Aorta (tissue), 5 donors: ENCODE results near the gene CCDC159. TPM values are rescaled to one million over a fixed set of nuclear protein-coding genes. Genes with fewer than 3 reads are reported as not detected.
A peak's percentile ranks its signal among the peaks of the same experiment; 100 is the strongest.
"Not testable (repeated sequence)": the region's sequence is repeated elsewhere in the genome, so short reads cannot be mapped to it uniquely, and the experiment has no call there.

ENCODE experiments used
- ATAC-seq: fragments of 200-7000 bp; cut with Tn5 transposase; one replicate; pipeline ENCODE4 v1.9.1; 2022; ENCODE audit warnings: moderate library complexity; ENCODE audit not compliant: low FRiP score
- DNase-seq, 2 donors: peaks; one replicate each; pipeline ENCODE4 v3.0.0-alpha.2; 2020
- H3K27ac ChIP-seq, 2 donors: one replicate each; pipeline ENCODE4 v1.5.1; 2013; ENCODE audit warnings: low read length in 2 of 2, mild to moderate bottlenecking in 2 of 2, moderate library complexity in 2 of 2, control low read depth in 1 of 2, inconsistent platforms in 1 of 2, low read depth in 1 of 2
- H3K27me3 ChIP-seq, 2 donors: one replicate each; pipeline ENCODE4 v1.6.1; 2013; ENCODE audit warnings: control low read depth in 1 of 2, low read length in 1 of 2, mild to moderate bottlenecking in 1 of 2, moderate library complexity in 1 of 2; ENCODE audit not compliant: insufficient read depth in 2 of 2, control insufficient read depth in 1 of 2
- H3K36me3 ChIP-seq, 2 donors: one replicate each; pipeline ENCODE4 v1.6.1; 2013; ENCODE audit warnings: control low read depth in 1 of 2, low read length in 1 of 2, mild to moderate bottlenecking in 1 of 2; ENCODE audit not compliant: insufficient read depth in 2 of 2, control insufficient read depth in 1 of 2
- H3K4me1 ChIP-seq, 2 donors: one replicate each; pipeline ENCODE4 v1.6.1; 2013; ENCODE audit warnings: low read length in 2 of 2, control low read depth in 1 of 2, mild to moderate bottlenecking in 1 of 2, moderate library complexity in 1 of 2; ENCODE audit not compliant: insufficient read depth in 2 of 2, control insufficient read depth in 1 of 2
- H3K4me3 ChIP-seq, 2 donors: one replicate each; pipeline ENCODE4 v1.5.1; 2013; ENCODE audit warnings: low read length in 2 of 2, control low read depth in 1 of 2, mild to moderate bottlenecking in 1 of 2
- H3K9me3 ChIP-seq: one replicate; pipeline ENCODE4 v1.6.1; 2013; ENCODE audit warnings: mild to moderate bottlenecking, low read length; ENCODE audit not compliant: control insufficient read depth
- WGBS, 2 donors: extraction: QIAGEN DNeasy Blood & Tissue Kit; methylation state at CpG; one replicate each; pipeline ENCODE4 v1.1.7; 2013; 5-methylcytosine and 5-hydroxymethylcytosine counted together
- intact Hi-C, 2 donors: fragments of 100-400 bp; cut with DNase I; formaldehyde crosslinking; loops; one replicate each; pipeline versions ENCODE4 v1.14.2 to v1.15.0; 2022
- polyA plus RNA-seq, 2 donors: library from polyadenylated mRNA; stranded (reverse); fragments of 200-250 nt; gene quantifications; one replicate each; pipeline ENCODE4 v1.2.3, GENCODE V29; 2013
- total RNA-seq, 2 donors: library from RNA; stranded (reverse); fragmentation: NEBNext Ultra II Directional; extraction: Animal tissue kit (Norgen Biotek cat#: 25700); gene quantifications; one replicate each; pipeline ENCODE4 v1.2.1, GENCODE V29; 2021
- donor health status: healthy with polysubstance abuse.
- donor health status: Bipolar disorder and iron deficiency.
- donor health status: DM: no; HTN: no; CAD: no.
- donor health status: DM: no; HTN: no; CAD: no.
- donor health status: DM: yes; HTN: yes; CAD: no.

CCDC159 gene
- total and polyA plus RNA-seq, 4 donors: 18.0 to 111 (median 36.3) TPM

- H3K27me3 ChIP-seq, H3K9me3 ChIP-seq, H3K36me3 ChIP-seq, intact Hi-C loops, H3K4me3 ChIP-seq, ATAC-seq, H3K4me1 ChIP-seq, H3K27ac ChIP-seq, DNase-seq: not testable (repeated sequence)
- WGBS, 2 donors: 80 to 83% methylated on average over 9 of the region's 9 CpGs
These were observed 12.5 kb upstream of the CCDC159 start for GRCh38 chr19:11333838-11334237.

- H3K27me3 ChIP-seq: no peaks in the 10 kb centered on the region
- peaks cover 0 to 6% of the 10 kb centered on the region in 2 donors for H3K36me3 ChIP-seq
- 91 to 92% methylated on average over 17 of the region's 17 CpGs for whole genome bisulfite sequencing, 2 donors
- H3K4me1 ChIP-seq: no peaks in the 10 kb centered on the region
- no peak overlapping the region for H3K4me3 ChIP-seq
- no peaks in the 10 kb centered on the region for H3K9me3 ChIP-seq
- DNase-seq (no peak), ATAC-seq (no peak)
- intact Hi-C loops: loop anchor here in 1 of 2 donors (5.0 kb wide), 2 partner anchors 38 to 42 kb away; partner anchors contain the start of gene TSPAN16
- H3K27ac ChIP-seq: no peak overlapping the region
These were observed 10.7 kb upstream of the CCDC159 start for GRCh38 chr19:11335449-11336146.

GRCh38 chr19:11337080-11337479 lies 9.2 kb upstream of the CCDC159 start:
- DNase-seq (no peak), ATAC-seq (no peak)
- H3K27ac ChIP-seq: no peak overlapping the region
- H3K4me3 ChIP-seq: no peak overlapping the region
- no peaks in the 10 kb centered on the region for H3K9me3 ChIP-seq
- no peaks in the 10 kb centered on the region for H3K27me3 ChIP-seq
- peaks cover 0 to 6% of the 10 kb centered on the region in 2 donors for H3K36me3 ChIP-seq
- H3K4me1 ChIP-seq: no peaks in the 10 kb centered on the region
- intact Hi-C loops: loop anchor here in 1 of 2 donors (5.0 kb wide), 2 partner anchors 40 kb away; partner anchors contain the start of gene TSPAN16
- 88 to 93% methylated on average over 13 to 14 of the region's 14 CpGs for WGBS, 2 donors

GRCh38 chr19:11338121-11338520 lies 8.2 kb upstream of the CCDC159 start:
- intact Hi-C loops: loop anchor here in 1 of 2 donors (5.0 kb wide), 2 partner anchors 39 to 41 kb away; partner anchors contain the start of gene TSPAN16
- no peak overlapping the region for H3K27ac ChIP-seq
- 57 to 66% methylated on average over 7 of the region's 7 CpGs for WGBS, 2 donors

GRCh38 chr19:11338569-11339253 lies 7.6 kb upstream of the CCDC159 start:
- Histone ChIP-seq H3K27ac (no peak overlapping the region), H3K9me3 (no peaks in the 10 kb centered on the region), H3K4me3 (peak overlapping the region; percentile 58 to 72), H3K27me3 (no peaks in the 10 kb centered on the region), H3K4me1 (no peaks in the 10 kb centered on the region), H3K36me3 (peaks cover 0 to 4% of the 10 kb centered on the region in 2 donors)
- peak; percentile 49 for ATAC-seq
- intact Hi-C loops: loop anchor here in 1 of 2 donors (5.0 kb wide), 2 partner anchors 39 to 41 kb away; partner anchors contain the start of gene TSPAN16
- DNase-seq: no peak
- WGBS, 2 donors: 10 to 11% methylated on average over 21 of the region's 21 CpGs

More at GRCh38 chr19:11338121-11338520, 8.2 kb upstream of the CCDC159 start:
- H3K9me3 ChIP-seq: no peaks in the 10 kb centered on the region
- DNase-seq (no peak), ATAC-seq (no peak)
- H3K36me3 ChIP-seq: peaks cover 0 to 6% of the 10 kb centered on the region in 2 donors
- no peak overlapping the region for H3K4me3 ChIP-seq
- no peaks in the 10 kb centered on the region for H3K27me3 ChIP-seq
- H3K4me1 ChIP-seq: no peaks in the 10 kb centered on the region

- H3K4me1 ChIP-seq: no peaks in the 10 kb centered on the region
- peak within 1 kb of the TSS in 1 of 2 donors; percentile 7 for H3K27ac ChIP-seq
- peak; percentile 96 to 97 for DNase-seq
- no peaks in the 10 kb centered on the region for H3K9me3 ChIP-seq
- ATAC-seq: peak; percentile 93
- H3K36me3 ChIP-seq: peaks cover 0 to 4% of the 10 kb centered on the region in 2 donors
- peak within 1 kb of the TSS; percentile 58 to 72 for H3K4me3 ChIP-seq
- WGBS, 2 donors: 5 to 6% methylated on average over 46 to 53 of the region's 53 CpGs
- H3K27me3 ChIP-seq: no peaks in the 10 kb centered on the region
- intact Hi-C loops: loop anchor here in 1 of 2 donors (5.0 kb wide), 2 partner anchors 38 to 42 kb away; partner anchors contain the start of gene TSPAN16
These were observed 6.8 kb upstream of the CCDC159 start, which contains the start of gene RAB3D for GRCh38 chr19:11339254-11340098. Gene RAB3D (minus strand): TSS chr19:11339657. CDS start chr19:11337399, 2,258 bp downstream.

GRCh38 chr19:11340099-11340467 lies 6.2 kb upstream of the CCDC159 start:
- intact Hi-C loops, H3K4me1 ChIP-seq: not testable (repeated sequence)
- H3K27ac ChIP-seq: peak overlapping the region in 1 of 2 donors; percentile 7

GRCh38 chr19:11342429-11342828 lies 3.9 kb upstream of the CCDC159 start:
- no peaks in the 10 kb centered on the region for H3K36me3 ChIP-seq
- DNase-seq: no peak
- H3K27me3 ChIP-seq: no peaks in the 10 kb centered on the region
- WGBS, 2 donors: 86 to 95% methylated on average over 3 of the region's 3 CpGs
- ATAC-seq: no peak
- no peaks in the 10 kb centered on the region for H3K9me3 ChIP-seq
- no peak overlapping the region for H3K27ac ChIP-seq
- H3K4me3 ChIP-seq: no peak overlapping the region
- intact Hi-C loops: no loop called here
- no peaks in the 10 kb centered on the region for H3K4me1 ChIP-seq

More at GRCh38 chr19:11340099-11340467, 6.2 kb upstream of the CCDC159 start:
- DNase-seq, H3K9me3 ChIP-seq, H3K4me3 ChIP-seq, H3K36me3 ChIP-seq, H3K27me3 ChIP-seq, ATAC-seq: not testable (repeated sequence)
- WGBS, 2 donors: 77 to 80% methylated on average over 8 of the region's 8 CpGs
